Adrenal gland (tissue), 12 donors: Measurements from ENCODE around the gene FGFBP1. TPM values are rescaled to one million over a fixed set of nuclear protein-coding genes. Genes with fewer than 3 reads are reported as not detected.

Experiments used
- DNase-seq, 7 donors: peaks; one replicate each; pipeline ENCODE4 v3.0.0-alpha.2; 2019 to 2020
- H3K27ac ChIP-seq, 5 donors: fragments of 200-600 bp; sonication (generic) in 4 of 5; 1 replicate in 3 of 5; 2 replicates in 2 of 5; pipeline versions ENCODE4 v1.5.1 to v1.8.0; 2016 to 2020; ENCODE audit warnings: mild to moderate bottlenecking in 1 of 5
- H3K27me3 ChIP-seq: fragments of 200-600 bp; 2 replicates; pipeline ENCODE4 v1.8.0; 2021
- H3K36me3 ChIP-seq, 2 donors: fragments of 200-600 bp; replicated peaks in 1 of 2; 1 replicate in 1 of 2; 2 replicates in 1 of 2; pipeline versions ENCODE4 v1.5.1 to v1.8.0; 2018 to 2022
- H3K4me1 ChIP-seq, 2 donors: fragments of 200-600 bp; replicated peaks in 1 of 2; 1 replicate in 1 of 2; 2 replicates in 1 of 2; pipeline versions ENCODE4 v1.5.1 to v1.8.0; 2018 to 2021
- H3K4me3 ChIP-seq, 4 donors: fragments of 200-600 bp; sonication (generic) in 3 of 4; one replicate each; pipeline ENCODE4 v1.5.1; 2016 to 2018
- H3K9me3 ChIP-seq, 3 donors: fragments of 200-600 bp; sonication (generic) in 1 of 3; replicated peaks in 1 of 3; 1 replicate in 2 of 3; 2 replicates in 1 of 3; pipeline versions ENCODE4 v1.5.1 to v1.8.0; 2016 to 2021
- POLR2A ChIP-seq, 2 donors: fragments of 450-650 bp; IDR thresholded peaks; one replicate each; pipeline ENCODE4 v1.6.1; 2017; ENCODE audit warnings: antibody characterized with exemption in 2 of 2, mild to moderate bottlenecking in 2 of 2, moderate library complexity in 1 of 2
- WGBS, 4 donors: extraction: QIAGEN DNeasy Blood & Tissue Kit in 2 of 4; methylation state at CpG; one replicate each; pipeline versions ENCODE4 v1.1.5 to v1.1.7; 2013 to 2017; 5-methylcytosine and 5-hydroxymethylcytosine counted together
- intact Hi-C, 2 donors: fragments of 100-400 bp; cut with DNase I; formaldehyde crosslinking; loops; one replicate each; pipeline versions ENCODE4 v1.14.1 to v1.15.0; 2022 to 2023
- polyA plus RNA-seq, 3 donors: library from polyadenylated mRNA; stranded (reverse); fragments of 200-250 nt in 2 of 3; fragments of 350-450 nt in 1 of 3; fragmentation: Illumina TruSeq in 1 of 3; extraction: RNeasy Lipid Tissue Mini Kit (QIAGEN cat#74804) in 1 of 3; gene quantifications; one replicate each; pipeline ENCODE4 v1.2.3, GENCODE V29; 2013 to 2014
- total RNA-seq, 9 donors: library from RNA; depleted of rRNA in 4 of 9; stranded (reverse); fragments of >200 nt in 4 of 9; fragments of 120-200 nt in 1 of 9; fragmentation: NEBNext Ultra II Directional in 1 of 9; extraction: Animal tissue kit (Norgen Biotek cat#: 25700) in 1 of 9; gene quantifications; one replicate each; pipeline versions ENCODE4 v1.1.0 to v1.2.4, GENCODE V29; 2013 to 2023
- TF ChIP-seq, protein P1 (sequence below), 6 experiments: fragments of 450-650 bp in 4 of 6; fragments of 200-600 bp in 2 of 6; sonication (generic) in 1 of 6; IDR thresholded peaks; 1 replicate in 5 of 6; 2 replicates in 1 of 6; pipeline versions ENCODE4 v1.5.1 to v1.8.0; 2016 to 2021; ENCODE audit warnings: antibody characterized with exemption in 6 of 6, mild to moderate bottlenecking in 2 of 6, moderate library complexity in 1 of 6
- donor health status: healthy with polysubstance abuse.
- donor health status: Bipolar disorder and iron deficiency.
- donor health status: DM: yes; HTN: yes; CAD: no.
- donor health status: DM: no; HTN: no; CAD: no.
- donor health status: DM: no; HTN: no; CAD: no.
- donor health status: DM: yes; HTN: yes; CAD: no.

Gene FGFBP1
- total and polyA plus RNA-seq, 12 donors, result 0.40 TPM; not detected in 11

DNA sequence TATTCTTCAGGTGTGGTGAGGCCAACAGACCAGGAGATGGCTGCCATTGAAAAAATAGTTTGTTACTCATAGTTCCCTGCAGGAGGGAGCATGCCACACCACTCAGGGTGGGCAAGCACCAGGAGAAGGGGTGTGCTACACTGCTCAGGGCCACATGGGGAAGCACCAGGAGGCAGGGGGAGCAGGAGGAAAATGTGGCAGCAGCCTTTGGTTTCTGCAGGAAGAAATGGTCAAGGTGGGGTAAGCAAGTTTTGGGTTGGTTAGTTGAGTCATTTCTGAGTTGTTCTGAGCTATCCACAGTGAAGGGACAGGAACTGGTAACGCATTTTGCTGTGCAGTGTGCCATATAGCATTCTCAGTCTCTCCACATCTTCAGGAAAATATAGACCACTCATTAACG lies 23.8 kb downstream of the FGFBP1 start:
- WGBS, 4 donors, result 74 to 94% (median 87%) methylated on average over 2 of the region's 2 CpGs
- Histone ChIP-seq H3K36me3 (no peaks in the 10 kb centered on the region), H3K9me3 (no peaks in the 10 kb centered on the region), H3K27me3 (no peaks in the 10 kb centered on the region), H3K4me3 (no peak overlapping the region), H3K4me1 (no peaks in the 10 kb centered on the region), H3K27ac (no peak overlapping the region)
- no peak for TF ChIP-seq POLR2A (IDR thresholded peaks at IDR 0.05)
- TF ChIP-seq, protein P1, sequence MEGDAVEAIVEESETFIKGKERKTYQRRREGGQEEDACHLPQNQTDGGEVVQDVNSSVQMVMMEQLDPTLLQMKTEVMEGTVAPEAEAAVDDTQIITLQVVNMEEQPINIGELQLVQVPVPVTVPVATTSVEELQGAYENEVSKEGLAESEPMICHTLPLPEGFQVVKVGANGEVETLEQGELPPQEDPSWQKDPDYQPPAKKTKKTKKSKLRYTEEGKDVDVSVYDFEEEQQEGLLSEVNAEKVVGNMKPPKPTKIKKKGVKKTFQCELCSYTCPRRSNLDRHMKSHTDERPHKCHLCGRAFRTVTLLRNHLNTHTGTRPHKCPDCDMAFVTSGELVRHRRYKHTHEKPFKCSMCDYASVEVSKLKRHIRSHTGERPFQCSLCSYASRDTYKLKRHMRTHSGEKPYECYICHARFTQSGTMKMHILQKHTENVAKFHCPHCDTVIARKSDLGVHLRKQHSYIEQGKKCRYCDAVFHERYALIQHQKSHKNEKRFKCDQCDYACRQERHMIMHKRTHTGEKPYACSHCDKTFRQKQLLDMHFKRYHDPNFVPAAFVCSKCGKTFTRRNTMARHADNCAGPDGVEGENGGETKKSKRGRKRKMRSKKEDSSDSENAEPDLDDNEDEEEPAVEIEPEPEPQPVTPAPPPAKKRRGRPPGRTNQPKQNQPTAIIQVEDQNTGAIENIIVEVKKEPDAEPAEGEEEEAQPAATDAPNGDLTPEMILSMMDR (IDR thresholded peaks at IDR 0.05), result no peak
- intact Hi-C loops, result no loop called here
- DNase-seq, result no peak

DNA sequence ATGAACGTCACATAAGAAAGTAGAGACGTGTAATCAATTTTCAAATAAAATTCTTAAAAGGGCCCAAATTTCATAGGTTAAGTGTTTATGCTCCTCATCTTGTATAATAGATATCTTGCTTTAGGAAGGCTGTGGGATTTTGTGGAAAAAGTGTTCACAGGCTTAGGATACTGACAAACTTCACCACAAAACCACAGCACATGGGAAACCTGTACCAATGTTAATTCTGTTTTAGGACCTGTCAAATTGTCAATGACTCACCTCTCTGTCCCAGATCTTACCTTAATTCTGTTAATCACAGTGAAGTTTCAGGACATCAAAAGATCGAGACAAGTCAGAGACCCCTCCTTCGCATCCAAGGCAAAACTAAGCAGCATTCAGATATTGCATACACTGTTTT lies 24.2 kb downstream of the FGFBP1 start:
- TF ChIP-seq, protein P1 (IDR thresholded peaks at IDR 0.05), result no peak
- no peak for TF ChIP-seq POLR2A (IDR thresholded peaks at IDR 0.05)
- DNase-seq, result no peak
- Histone ChIP-seq H3K4me1 (no peaks in the 10 kb centered on the region), H3K9me3 (no peaks in the 10 kb centered on the region), H3K27me3 (no peaks in the 10 kb centered on the region), H3K4me3 (no peak overlapping the region), H3K36me3 (no peaks in the 10 kb centered on the region), H3K27ac (no peak overlapping the region)
- 84 to 88% (median 86%) methylated on average over 4 of the region's 4 CpGs for WGBS, 4 donors
- intact Hi-C loops, result no loop called here

GRCh38 chr4:15913631-15913970 lies 24.9 kb downstream of the FGFBP1 start:
- intact Hi-C loops, result no loop called here
- Histone ChIP-seq H3K27me3 (no peaks in the 10 kb centered on the region), H3K36me3 (no peaks in the 10 kb centered on the region), H3K4me1 (no peaks in the 10 kb centered on the region), H3K9me3 (no peaks in the 10 kb centered on the region), H3K27ac (no peak overlapping the region), H3K4me3 (no peak overlapping the region)
- WGBS, 4 donors, result 69 to 72% (median 71%) methylated on average over 2 of the region's 2 CpGs
- no peak for DNase-seq
- TF ChIP-seq POLR2A (IDR thresholded peaks at IDR 0.05), result no peak
- TF ChIP-seq, protein P1 (IDR thresholded peaks at IDR 0.05), result no peak

- no peak for TF ChIP-seq POLR2A (IDR thresholded peaks at IDR 0.05)
- TF ChIP-seq, protein P1 (IDR thresholded peaks at IDR 0.05), result no peak
- no peak overlapping the region for H3K4me3 ChIP-seq
- no peaks in the 10 kb centered on the region for H3K4me1 ChIP-seq
- no peaks in the 10 kb centered on the region for H3K9me3 ChIP-seq
- no peak for DNase-seq
- intact Hi-C loops, result no loop called here
- no peak overlapping the region for H3K27ac ChIP-seq
- no peaks in the 10 kb centered on the region for H3K27me3 ChIP-seq
- WGBS, 4 donors, result 57 to 74% (median 63%) methylated on average over 8 of the region's 8 CpGs
- no peaks in the 10 kb centered on the region for H3K36me3 ChIP-seq
Measured at GRCh38 chr4:15912961-15913630, 25.4 kb downstream of the FGFBP1 start.
